ENCODE measurements around the gene GBF1. TPM values are rescaled to one million over a fixed set of nuclear protein-coding genes. Genes with fewer than 3 reads are reported as not detected.
A peak's percentile ranks its signal among the peaks of the same experiment; 100 is the strongest.

Gene GBF1
- polyA plus RNA-seq, 1 of the 3 experiments (the other 2 are of a cell fraction): 12.3 TPM

DNA sequence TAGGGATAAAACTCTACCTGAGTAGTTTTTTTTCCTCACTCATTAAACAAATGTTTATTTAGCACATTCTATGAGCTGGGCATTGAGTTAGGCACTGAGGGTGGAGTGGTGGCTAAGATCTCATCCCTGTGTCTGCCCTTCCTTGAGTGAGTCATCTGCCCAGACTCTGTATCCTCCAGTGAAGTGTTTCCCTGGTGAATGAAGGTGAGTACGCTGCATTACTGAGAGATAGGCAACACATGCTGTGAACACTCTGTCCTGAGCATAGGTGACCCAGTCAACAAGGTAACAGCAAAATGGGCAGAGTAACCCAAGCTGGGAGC is 9.8 kb upstream of the GBF1 start:
- no peak overlapping the region for H3K9ac ChIP-seq
- no peak for TF ChIP-seq SIN3A (IDR thresholded peaks at IDR 0.05; ENCODE audit: borderline replicate concordance, low read depth, low read length)
- TF ChIP-seq FOSL2 (IDR thresholded peaks at IDR 0.05; ENCODE audit: borderline replicate concordance, low read depth): 0 out of 2 replicates have a peak, but pooled peaks have one; percentile 8
- no peak overlapping the region for H2AFZ ChIP-seq (ENCODE audit: low read depth)
- peaks cover 10% of the 10 kb centered on the region; the same call in 1 of the 2 replicates for H3K27me3 ChIP-seq (ENCODE audit: insufficient read depth)
- H3K4me1 ChIP-seq (ENCODE audit: control insufficient read depth in 1 of 2, insufficient read depth in 2 of 2, low read depth in 1 of 2, low read length in 1 of 2): peaks cover 0 to 7% of the 10 kb centered on the region in 2 experiments; a peak in 1 of 4 replicates
- no peak overlapping the region for H3K4me3 ChIP-seq (ENCODE audit: low read depth in 2 of 2, low read length in 1 of 2)
- POLR2A ChIA-PET: no interaction called here
- 92% methylated on average over 1 of the region's 1 CpG for WGBS (ENCODE audit: low lambda C conversion rate)
- no peaks in the 10 kb centered on the region for H3K9me3 ChIP-seq
- CTCF ChIA-PET: interaction anchor here (1.2 to 23.6 kb wide), 6 partner anchors 66 to 164 kb away, joined by 3 to 824 read pairs (median 4); no protein-coding TSS in a partner anchor
- H3K79me2 ChIP-seq (ENCODE audit: insufficient read depth): no peaks in the 10 kb centered on the region
- H3F3A ChIP-seq (replicated peaks; ENCODE audit: insufficient read depth): peaks cover 14% of the 10 kb centered on the region
- H3K9me2 ChIP-seq: no peaks in the 10 kb centered on the region
- DNase-seq: no peak
- H3K4me2 ChIP-seq: no peak overlapping the region
- H4K20me1 ChIP-seq (ENCODE audit: insufficient read depth): no peaks in the 10 kb centered on the region
- no peak overlapping the region for H3K27ac ChIP-seq (ENCODE audit: low read depth in 2 of 2, low read length in 1 of 2)
- H3K36me3 ChIP-seq (replicated peaks in 1 of 2; ENCODE audit: control insufficient read depth in 1 of 2, insufficient read depth in 2 of 2, low read length in 1 of 2): no peaks in the 10 kb centered on the region

DNA sequence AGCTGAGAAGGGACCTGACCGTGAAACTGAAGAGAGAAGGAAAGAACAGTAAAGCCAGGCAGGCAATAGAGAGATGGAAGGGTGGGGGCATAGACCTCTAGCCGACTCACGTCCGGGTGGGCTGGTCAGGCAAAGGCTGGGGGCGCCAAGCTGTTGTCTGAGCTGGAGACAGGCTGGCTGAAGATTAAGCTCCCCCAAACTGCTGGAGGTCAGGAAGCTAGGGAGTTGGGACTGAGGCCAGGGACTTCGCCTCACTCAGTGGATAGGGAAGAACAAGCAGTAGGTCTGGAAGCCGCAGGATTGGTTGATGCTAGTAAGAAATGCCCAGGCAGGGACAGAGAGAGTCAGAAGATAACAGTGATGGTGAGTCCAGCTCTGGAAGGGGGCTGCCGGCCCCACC is 9.3 kb upstream of the GBF1 start:
- peaks cover 18% of the 10 kb centered on the region for H3F3A ChIP-seq (replicated peaks; ENCODE audit: insufficient read depth)
- peaks cover 10% of the 10 kb centered on the region; the same call in 1 of the 2 replicates for H3K27me3 ChIP-seq (ENCODE audit: insufficient read depth)
- DNase-seq: peak; percentile 12
- no peaks in the 10 kb centered on the region for H3K9me2 ChIP-seq
- peaks cover 0 to 9% of the 10 kb centered on the region in 2 experiments; a peak in 1 of 4 replicates for H3K4me1 ChIP-seq (ENCODE audit: control insufficient read depth in 1 of 2, insufficient read depth in 2 of 2, low read depth in 1 of 2, low read length in 1 of 2)
- CTCF ChIA-PET: interaction anchor here (1.2 to 23.6 kb wide), 6 partner anchors 67 to 164 kb away, joined by 3 to 824 read pairs (median 4); no protein-coding TSS in a partner anchor
- H3K9me3 ChIP-seq: no peaks in the 10 kb centered on the region
- H4K20me1 ChIP-seq (ENCODE audit: insufficient read depth): no peaks in the 10 kb centered on the region
- no peaks in the 10 kb centered on the region for H3K36me3 ChIP-seq (replicated peaks in 1 of 2; ENCODE audit: control insufficient read depth in 1 of 2, insufficient read depth in 2 of 2, low read length in 1 of 2)
- POLR2A ChIA-PET: no interaction called here
- no peaks in the 10 kb centered on the region for H3K79me2 ChIP-seq (ENCODE audit: insufficient read depth)
- no peak overlapping the region for H3K4me3 ChIP-seq (ENCODE audit: low read depth in 2 of 2, low read length in 1 of 2)
- H2AFZ ChIP-seq (ENCODE audit: low read depth): no peak overlapping the region
- no peak overlapping the region for H3K9ac ChIP-seq
- H3K27ac ChIP-seq (ENCODE audit: low read depth in 2 of 2, low read length in 1 of 2): no peak overlapping the region
- no peak overlapping the region for H3K4me2 ChIP-seq
- TF ChIP-seq NRF1 (IDR thresholded peaks at IDR 0.05; ENCODE audit: low read depth, low read length) (no peak), FOXM1 (IDR thresholded peaks at IDR 0.05; ENCODE audit: low read depth) (no peak), RCOR1 (IDR thresholded peaks at IDR 0.05; ENCODE audit: low read length) (no peak), FOSL2 (IDR thresholded peaks at IDR 0.05; ENCODE audit: borderline replicate concordance, low read depth) (no peak), YY1 (IDR thresholded peaks at IDR 0.05; ENCODE audit: low read depth) (no peak), GATA2 (CRISPR knock-in tag; IDR thresholded peaks at IDR 0.05) (no peak), CHD2 (IDR thresholded peaks at IDR 0.05; ENCODE audit: low read length, partially characterized antibody) (no peak), RFX5 (IDR thresholded peaks at IDR 0.05; ENCODE audit: low read length) (no peak), SMC3 (IDR thresholded peaks at IDR 0.05; ENCODE audit: low read depth, low read length) (no peak), POLR2AphosphoS5 (IDR thresholded peaks at IDR 0.05; ENCODE audit: low read depth, low read length) (no peak), EP300 (IDR thresholded peaks at IDR 0.05; ENCODE audit: borderline replicate concordance in 1 of 2, low read depth in 1 of 2, low read length in 1 of 2) (no peak), TEAD4 (IDR thresholded peaks at IDR 0.05; ENCODE audit: borderline replicate concordance, insufficient read depth) (no peak), MEF2A (IDR thresholded peaks at IDR 0.05; ENCODE audit: borderline replicate concordance, low read depth) (no peak), FOXJ3 (CRISPR knock-in tag; IDR thresholded peaks at IDR 0.05) (no peak)
- TF ChIP-seq, protein P1, sequence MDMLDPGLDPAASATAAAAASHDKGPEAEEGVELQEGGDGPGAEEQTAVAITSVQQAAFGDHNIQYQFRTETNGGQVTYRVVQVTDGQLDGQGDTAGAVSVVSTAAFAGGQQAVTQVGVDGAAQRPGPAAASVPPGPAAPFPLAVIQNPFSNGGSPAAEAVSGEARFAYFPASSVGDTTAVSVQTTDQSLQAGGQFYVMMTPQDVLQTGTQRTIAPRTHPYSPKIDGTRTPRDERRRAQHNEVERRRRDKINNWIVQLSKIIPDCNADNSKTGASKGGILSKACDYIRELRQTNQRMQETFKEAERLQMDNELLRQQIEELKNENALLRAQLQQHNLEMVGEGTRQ (IDR thresholded peaks at IDR 0.05; ENCODE audit: borderline replicate concordance, low read depth, low read length): no peak
- TF ChIP-seq, protein P2, sequence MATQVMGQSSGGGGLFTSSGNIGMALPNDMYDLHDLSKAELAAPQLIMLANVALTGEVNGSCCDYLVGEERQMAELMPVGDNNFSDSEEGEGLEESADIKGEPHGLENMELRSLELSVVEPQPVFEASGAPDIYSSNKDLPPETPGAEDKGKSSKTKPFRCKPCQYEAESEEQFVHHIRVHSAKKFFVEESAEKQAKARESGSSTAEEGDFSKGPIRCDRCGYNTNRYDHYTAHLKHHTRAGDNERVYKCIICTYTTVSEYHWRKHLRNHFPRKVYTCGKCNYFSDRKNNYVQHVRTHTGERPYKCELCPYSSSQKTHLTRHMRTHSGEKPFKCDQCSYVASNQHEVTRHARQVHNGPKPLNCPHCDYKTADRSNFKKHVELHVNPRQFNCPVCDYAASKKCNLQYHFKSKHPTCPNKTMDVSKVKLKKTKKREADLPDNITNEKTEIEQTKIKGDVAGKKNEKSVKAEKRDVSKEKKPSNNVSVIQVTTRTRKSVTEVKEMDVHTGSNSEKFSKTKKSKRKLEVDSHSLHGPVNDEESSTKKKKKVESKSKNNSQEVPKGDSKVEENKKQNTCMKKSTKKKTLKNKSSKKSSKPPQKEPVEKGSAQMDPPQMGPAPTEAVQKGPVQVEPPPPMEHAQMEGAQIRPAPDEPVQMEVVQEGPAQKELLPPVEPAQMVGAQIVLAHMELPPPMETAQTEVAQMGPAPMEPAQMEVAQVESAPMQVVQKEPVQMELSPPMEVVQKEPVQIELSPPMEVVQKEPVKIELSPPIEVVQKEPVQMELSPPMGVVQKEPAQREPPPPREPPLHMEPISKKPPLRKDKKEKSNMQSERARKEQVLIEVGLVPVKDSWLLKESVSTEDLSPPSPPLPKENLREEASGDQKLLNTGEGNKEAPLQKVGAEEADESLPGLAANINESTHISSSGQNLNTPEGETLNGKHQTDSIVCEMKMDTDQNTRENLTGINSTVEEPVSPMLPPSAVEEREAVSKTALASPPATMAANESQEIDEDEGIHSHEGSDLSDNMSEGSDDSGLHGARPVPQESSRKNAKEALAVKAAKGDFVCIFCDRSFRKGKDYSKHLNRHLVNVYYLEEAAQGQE (IDR thresholded peaks at IDR 0.05; ENCODE audit: low read depth, low read length): no peak
- TF ChIP-seq, protein P3, sequence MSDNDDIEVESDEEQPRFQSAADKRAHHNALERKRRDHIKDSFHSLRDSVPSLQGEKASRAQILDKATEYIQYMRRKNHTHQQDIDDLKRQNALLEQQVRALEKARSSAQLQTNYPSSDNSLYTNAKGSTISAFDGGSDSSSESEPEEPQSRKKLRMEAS (IDR thresholded peaks at IDR 0.05; ENCODE audit: low read depth): no peak
- TF ChIP-seq, protein P4, sequence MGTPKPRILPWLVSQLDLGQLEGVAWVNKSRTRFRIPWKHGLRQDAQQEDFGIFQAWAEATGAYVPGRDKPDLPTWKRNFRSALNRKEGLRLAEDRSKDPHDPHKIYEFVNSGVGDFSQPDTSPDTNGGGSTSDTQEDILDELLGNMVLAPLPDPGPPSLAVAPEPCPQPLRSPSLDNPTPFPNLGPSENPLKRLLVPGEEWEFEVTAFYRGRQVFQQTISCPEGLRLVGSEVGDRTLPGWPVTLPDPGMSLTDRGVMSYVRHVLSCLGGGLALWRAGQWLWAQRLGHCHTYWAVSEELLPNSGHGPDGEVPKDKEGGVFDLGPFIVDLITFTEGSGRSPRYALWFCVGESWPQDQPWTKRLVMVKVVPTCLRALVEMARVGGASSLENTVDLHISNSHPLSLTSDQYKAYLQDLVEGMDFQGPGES (IDR thresholded peaks at IDR 0.05; ENCODE audit: low read depth, low read length): no peak
- TF ChIP-seq, protein P5, sequence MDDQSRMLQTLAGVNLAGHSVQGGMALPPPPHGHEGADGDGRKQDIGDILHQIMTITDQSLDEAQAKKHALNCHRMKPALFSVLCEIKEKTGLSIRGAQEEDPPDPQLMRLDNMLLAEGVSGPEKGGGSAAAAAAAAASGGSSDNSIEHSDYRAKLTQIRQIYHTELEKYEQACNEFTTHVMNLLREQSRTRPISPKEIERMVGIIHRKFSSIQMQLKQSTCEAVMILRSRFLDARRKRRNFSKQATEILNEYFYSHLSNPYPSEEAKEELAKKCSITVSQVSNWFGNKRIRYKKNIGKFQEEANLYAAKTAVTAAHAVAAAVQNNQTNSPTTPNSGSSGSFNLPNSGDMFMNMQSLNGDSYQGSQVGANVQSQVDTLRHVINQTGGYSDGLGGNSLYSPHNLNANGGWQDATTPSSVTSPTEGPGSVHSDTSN (IDR thresholded peaks at IDR 0.05): no peak
- WGBS (ENCODE audit: low lambda C conversion rate): 81% methylated on average over 7 of the region's 8 CpGs
